ENCODE results near the gene VSTM2B.

The VSTM2B gene

DNA sequence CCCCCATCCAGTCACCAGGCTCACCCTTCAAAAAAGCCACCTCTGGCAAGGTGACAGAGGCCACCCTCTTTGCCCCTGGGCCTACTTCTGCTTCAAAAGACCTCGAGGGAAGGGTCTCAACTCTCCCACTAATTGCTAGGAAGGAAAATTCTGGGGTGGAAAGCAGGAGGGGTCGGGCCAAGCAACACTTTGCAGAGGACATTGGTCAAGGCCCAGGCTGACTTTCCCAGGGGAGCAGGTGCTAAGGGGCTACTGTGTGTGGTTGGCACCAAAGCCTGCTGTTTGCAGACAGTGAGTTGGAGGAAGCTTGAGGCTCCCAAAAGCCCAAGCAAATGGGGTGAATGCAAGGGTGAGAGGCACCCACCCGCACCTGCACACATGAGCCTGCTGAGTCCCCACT is 28.6 kb upstream of the VSTM2B start:
- no peak for DNase-seq

DNA sequence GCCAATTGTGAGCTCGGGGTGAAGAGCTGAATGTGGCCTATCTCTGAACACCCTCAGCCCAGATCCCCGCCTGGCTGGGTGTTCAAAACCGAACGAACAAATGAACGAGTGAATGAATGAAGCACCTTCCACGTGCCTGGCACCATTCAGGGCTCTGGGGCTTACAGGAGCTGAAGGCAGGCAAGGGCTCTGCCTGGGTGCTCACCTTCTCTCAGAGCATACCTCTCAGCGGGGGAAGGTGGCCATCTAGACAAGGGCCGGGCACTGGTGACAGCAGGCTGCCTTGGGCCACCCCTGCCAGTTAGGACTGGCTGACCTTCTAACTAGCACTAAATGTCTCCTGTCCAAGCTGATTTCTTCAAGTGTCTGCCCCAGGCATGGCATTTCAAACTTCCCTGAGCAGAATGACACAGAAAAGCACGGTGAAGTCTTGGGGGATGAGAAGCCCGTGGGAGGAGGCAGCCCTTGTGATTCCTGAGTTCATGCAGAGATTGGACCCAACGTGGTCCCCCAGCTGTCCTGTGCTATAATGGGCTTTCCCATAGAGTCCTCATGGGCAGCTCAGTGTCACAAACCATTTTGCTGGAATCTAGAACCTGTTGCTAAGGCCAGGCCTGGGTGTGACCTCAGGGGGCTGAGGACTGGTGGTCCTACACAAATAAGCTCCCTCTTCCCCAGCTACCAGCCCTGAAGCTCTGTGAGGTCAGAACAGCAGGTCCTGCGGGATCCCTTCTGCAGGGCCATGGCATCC is 27.9 kb upstream of the VSTM2B start:
- no peak for DNase-seq

DNA sequence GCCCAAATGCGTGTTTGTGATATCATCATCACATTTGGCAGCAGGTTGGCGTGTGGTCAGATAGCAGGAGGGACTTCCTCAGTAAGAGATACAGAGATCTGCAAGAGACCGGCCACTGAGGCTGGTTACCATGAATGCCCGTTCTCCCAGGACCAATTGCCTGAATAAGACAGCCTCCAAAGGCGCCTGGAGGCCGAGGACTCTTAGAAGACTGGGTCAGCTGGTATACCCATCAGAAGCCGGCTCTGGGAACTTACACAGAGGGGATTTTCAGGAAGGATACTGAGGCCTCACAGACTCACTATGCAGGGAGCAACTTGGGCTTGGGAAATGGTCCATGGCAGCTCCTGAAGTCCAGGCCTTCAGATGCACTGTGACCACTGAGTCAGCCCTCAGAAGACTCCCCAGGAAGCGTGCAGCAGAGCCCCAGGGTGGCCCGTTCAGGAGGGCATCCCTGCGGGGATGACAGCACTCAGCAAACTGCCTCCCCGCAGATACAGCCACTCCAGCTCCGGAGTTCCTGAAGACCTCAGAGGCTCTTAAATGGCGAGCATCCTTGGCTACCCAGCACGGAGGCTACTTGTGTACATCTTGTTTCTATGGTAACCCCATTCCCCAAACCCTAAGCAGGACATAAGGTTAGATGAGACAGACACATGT is 26.4 kb upstream of the VSTM2B start:
- DNase-seq: no peak

DNA sequence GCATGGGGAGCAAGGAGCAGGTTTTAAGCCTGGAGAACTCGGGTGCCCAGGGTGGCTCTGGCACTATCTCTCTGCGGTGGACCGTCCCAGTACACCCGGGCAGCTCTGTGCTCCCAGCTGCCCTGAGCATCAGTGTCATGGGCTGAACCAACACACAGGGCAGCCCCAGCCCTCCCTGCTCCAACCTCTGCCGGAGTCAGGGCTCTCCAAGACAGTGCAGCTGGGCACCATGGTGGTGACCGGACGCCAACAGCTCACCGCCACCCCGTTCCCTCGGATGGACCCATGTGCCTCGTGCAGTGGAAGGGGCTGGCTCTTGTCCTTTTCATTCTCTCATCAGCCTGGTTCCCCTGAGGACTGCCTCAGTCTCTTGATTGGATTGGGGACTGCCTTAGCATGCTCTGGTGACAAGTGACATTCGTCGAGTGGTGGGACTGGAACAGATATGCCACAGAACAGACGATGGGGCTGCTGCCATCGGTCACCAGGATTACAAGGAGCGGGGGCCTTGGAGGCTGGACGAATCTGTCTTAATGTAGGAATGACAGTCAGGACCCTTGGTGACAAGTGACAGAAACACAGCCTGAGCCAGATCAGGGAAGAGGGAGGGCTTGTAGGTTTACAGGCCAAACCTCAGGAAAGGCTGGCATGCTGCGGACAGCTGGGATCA is 25.7 kb upstream of the VSTM2B start:
- DNase-seq: no peak

DNA sequence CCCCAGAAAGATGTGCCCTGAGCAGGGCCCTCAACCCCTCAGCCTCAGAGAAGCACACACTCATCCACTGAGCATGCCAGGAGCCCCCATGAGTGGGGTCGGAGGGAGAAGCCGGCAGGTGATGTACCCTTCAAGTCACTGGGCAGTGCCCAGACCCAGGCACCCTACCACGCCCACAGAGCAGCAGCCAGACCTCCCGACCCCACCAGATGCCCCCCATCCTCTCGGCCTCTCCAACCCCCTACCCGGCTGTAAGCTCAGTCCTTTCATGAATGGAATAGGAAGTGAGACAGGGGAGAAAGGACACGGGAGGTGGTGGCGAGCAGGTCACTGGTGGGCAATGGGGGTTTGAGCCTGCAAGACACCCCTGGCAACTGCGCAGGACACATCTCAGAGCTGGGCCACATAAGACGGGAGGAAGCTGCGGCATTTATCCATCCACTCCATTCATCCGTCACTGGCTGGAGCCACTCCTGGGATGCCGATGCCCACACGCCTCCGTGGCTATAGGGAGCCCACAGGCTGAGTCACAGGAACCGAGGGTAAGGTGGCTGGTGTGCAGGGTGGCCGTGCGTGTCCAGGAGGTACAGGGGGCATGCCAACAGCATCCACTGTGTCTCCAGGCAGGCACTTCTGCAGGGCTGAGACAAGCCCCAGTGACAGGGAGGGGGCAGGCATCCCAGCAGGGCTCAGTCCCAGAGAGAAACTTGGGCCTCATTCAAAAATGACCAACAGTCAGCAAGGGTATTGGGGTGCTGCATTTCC is 23.8 kb upstream of the VSTM2B start:
- no peak for DNase-seq

DNA sequence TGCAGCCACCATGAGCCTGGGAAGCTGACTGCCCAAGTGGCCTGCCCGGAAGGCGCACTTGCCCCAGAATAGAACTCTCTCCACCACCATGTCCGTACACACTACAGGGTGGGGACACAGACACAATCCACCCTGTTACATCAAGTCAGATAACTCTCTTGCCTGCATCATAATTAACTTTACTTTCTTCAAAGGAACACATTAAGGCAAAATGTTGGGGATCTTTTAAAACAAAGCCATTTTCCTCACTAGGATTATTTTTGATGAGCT is 23.3 kb upstream of the VSTM2B start:
- DNase-seq: no peak

DNA sequence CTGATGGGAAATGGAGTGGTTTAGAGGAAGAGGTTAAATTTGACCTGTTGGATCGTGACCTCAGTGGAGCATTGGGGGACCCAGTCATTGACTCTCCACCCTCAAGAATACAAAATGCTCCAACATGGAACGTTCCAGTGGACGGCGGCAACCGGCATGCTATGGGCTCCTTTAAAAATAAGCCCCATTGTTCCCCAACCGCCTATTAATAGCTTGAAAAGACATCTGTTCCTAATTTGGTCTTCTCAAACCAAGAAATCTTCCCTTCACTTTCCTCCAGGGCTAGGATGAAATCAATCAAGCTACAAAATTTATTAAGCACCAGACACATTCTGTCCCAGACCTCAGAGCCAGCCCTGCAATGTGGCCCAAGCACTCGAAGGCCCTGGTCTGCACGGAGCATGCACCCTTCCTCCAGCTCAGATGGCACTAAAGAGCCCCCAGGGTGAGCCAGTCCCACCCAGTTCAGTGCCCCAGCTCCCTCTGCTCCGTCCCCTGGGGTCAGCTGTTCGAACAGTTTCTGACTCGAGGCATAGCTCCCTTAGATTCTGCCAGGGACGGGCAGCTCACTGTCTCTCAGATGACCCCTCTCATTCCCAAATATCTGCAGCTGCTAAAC is 22.5 kb upstream of the VSTM2B start:
- DNase-seq: peak in 2 of 14 donors; percentile 47 to 49

DNA sequence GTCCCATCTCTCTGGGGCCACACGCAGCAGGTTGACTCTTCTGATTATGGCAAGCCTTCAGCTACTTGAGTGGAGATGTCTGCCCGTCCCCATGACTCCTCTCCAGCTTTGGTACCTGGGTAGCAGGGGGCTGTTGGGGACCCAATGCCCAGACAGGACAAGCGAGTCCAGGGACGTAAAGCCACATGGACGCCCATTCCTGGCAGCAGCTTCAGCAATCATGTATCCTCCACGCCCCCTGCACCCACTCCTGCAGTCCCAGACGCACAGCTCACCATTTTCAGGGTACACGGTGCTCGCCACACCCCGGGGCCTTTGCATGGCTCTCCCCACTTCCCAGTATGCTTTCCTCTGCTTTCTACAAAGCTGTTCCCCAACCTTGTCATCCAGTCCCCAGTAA is 22.0 kb upstream of the VSTM2B start:
- DNase-seq: no peak

DNA sequence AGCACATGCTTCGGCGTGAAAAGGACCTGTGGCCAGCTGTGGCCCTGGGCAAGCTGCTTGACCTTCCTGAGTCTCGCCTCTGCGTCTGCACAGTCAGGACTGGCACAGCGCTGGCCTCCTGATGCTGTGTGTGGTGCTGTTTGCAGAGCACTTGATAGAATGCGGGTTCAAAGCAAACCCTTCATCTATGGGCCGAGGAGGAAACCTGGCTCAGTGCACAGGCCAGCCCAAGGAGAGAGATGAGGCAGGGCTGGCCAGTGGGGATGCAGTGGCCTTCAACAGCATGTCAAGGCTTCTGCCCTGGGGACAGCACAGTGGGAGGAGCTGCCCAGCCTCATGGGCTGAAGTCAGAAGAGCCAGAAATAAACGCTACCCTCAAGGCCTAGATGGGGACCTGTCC is 21.3 kb upstream of the VSTM2B start:
- DNase-seq: peak in 7 of 14 donors; percentile 30 to 70 (median 61)

DNA sequence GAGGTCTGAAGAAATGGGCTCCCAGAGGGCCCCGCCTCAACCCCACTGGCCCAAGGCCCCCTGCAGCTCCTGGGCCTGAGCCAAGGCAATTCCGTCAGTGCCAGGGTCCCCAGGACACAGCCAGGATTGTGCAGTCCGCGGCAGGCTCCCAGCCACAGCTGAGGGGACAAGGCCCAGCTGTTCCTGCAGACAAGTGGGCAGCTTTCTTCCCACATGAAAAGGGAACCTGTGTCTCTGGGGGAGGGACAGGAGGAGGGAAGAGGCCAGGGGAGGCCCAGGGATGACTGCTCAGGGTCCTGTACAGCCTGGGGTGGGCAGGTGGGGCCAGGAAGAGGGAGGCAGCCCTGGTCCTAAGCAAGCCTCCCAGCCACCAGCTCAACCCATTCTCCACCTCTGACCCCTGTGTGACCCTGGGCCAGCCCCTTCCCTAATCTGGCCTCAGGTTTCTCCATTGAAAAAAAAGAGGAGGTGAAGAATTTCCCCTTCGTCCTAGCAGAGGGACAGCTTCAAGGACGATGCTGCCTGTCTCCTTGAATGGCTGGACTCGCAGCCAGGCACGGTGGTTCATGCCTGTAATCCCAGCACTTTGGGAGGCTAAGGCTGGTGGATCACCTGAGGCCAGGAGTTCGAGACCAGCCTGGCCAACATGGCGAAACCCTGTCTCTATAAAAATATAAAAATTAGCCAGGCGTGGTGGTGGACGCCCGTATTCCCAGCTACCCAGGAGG is 20.5 kb upstream of the VSTM2B start:
- peak in 13 of 14 donors; percentile 27 to 93 (median 80) for DNase-seq

DNA sequence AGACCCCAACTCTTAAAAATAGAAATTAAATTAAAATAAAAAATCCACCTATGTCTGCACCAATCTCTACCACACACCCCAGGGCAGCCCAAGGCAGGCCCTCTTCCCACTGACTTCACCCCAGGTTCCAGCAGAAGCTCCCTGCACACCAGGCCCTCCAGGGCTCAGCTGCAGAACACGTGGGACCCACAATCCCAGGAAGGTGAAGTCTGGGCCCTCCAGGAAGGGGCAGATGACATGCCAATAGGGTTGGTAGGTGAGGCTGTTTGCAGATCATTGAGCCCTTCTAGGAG is 19.2 kb upstream of the VSTM2B start:
- DNase-seq: no peak

DNA sequence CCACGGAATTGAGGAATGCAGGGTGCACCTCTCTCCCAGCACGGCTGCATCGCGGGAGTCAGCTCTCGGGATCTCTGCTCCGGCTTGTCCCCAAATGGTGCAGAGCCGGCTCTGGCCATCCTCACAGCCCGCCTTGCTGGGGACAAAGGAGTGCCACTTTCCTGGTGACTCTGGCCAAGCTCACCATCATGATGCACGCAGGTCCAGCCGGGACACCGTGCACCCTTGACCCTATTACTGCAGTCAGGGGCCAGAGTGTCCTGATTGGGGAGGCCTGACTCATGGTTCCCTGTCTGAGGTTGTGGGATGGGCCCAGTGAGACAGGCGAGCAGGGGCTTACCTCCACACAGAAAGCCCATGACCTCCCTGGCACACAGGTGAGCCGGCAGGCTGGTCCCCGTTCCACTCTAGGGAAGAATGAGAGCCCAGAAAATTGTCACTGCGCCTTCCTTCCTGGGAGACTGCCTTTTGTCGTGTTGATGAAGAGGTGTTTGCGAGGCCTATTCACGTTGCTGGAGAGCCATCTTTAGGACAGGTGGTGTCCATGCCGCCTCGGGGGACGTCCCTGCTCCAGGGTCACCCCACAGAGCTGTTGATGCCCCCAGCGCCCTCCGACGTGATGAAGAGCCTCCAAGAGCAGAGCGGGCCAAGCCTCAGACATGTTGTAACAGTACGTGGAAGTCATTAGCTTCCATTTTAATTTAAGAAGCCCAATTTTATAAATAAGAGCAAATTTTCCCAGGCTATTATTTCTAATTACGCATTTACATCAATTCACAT is 18.5 kb upstream of the VSTM2B start:
- no peak for DNase-seq

DNA sequence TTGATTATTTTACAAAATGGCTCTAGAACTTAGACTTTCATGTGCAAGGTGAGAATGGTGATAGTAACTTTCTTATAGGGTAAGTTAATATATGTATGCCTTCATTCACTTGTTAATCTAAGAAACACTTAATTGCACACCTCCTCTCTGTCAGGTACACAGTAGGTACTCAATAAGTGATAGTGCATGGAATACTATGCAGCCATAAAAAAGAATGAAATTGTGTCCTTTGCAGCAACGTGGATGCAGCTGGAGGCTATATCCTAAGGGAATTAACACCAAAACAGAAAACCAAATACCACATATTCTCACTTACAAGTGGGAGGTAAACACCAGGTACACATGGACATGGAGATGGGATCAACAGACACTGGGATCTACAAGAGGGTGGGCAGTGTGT is 17.6 kb upstream of the VSTM2B start:
- DNase-seq: no peak

DNA sequence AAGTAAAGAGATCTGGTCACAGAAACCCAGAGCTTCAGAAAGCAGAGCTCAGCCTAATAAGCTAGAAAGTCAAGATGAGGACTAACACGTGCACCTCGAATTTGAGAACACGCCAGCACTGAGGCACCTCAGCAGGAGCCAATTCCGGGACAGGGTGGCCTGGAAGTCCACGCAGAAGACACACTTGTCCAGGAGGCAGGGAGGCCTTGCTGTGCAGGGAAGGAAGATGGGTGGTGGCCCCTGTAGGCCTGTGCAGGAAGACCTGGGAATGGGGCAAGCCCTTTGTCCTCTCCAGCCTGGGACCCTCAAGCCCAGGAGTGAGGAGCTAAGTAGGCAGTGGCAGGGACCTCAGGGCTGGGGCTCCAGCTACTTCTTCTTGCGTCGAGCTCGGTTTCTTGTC is 16.3 kb upstream of the VSTM2B start:
- no peak for DNase-seq

DNA sequence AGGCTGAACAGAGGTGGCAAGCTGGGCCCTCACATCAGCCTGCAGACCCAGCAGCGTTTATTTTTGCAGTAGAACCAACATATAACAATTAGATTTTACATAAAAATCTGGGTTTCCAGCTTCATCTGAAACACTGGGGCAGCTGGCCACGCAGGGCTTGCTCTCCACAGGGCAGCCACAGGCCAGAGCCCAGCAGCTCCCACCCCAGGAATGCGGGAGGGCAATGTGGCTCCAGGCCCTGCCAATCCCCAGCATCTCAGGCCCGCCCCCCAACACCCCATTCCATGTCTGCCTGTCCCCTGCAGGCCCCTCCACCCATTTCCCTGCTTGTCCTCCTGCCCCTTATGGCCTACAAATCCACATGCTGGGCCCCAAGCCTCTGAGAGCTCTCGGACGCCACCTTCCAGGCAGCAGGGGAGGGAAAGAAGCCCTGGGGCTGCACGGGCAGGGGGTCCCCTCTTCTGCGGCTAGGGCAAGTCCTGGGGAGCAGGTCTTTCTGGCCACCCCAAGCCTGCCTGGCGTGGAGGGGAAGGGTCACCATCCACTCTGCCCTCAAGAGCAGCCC is 15.0 kb upstream of the VSTM2B start:
- no peak for DNase-seq

DNA sequence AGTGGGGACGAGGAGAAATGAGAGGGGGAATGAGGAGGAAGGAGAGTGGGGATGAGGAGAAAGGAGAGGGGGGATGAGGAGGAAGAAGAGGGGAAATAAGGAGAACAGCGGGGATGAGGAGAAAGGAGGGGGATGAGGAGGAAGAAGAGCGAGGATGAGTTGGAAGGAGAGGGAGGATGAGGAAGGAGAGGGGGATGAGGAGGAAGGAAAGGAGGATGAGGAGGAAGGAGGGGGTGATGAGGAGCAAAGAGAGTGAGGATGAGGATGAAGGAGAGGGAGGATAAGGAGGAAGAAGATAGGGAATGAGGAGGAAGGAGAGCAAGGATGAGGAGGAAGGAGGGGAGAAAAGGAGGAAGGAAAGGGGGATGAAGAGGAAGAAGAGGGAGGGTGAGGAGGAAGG is 14.0 kb upstream of the VSTM2B start:
- DNase-seq: no peak

DNA sequence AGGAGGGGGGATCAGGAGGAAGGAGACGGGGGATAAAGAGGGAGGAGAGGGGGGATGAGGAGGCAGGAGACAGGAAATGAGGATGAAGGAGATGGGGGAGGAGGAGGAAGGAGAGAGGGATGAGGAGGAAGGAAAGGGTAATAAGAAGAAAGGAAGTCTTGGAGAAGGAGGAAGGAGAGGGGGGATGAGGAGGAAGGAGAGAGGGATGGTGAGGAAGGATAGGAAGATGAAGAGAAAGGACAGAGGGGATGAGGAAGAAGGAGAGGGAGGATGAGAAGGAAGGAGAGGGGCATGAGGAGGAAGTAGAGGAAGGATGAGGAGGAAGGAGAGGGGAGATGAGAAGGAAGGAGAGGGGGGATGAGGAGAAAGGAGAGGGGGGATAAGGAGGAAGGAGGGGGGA is 13.0 kb upstream of the VSTM2B start:
- DNase-seq: no peak

DNA sequence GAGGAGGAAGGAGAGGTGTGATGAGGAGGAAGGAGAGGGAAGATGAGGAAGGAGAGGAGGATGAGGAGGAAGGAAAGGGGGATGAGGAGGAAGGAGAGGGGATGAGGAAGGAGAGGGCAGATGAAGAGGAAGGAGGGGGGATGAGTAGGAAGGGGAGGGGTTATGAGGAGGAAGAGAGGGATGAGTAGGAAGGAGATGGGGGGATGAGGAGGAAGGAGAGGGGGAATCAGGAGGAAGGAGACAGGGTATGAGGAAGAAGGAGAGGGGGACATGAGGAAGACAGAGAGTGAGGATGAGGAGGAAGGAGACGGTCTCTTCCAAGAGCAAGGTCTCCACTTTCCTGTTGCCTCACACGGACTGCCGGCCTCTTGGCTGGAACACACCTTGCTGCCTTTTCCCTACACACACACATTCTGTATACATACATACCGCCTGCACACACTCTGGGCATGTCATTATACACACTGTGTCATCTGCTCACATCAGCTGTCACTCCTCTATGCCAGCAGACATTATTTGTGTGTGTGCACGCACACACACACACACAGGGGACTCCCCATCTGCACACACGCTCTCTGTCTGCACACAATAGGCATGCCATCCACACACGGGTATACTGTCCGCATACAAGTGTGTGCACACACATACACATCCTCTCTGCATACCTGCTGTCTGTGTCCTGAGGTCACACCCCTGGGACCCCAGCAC is 11.1 kb upstream of the VSTM2B start:
- no peak for DNase-seq

DNA sequence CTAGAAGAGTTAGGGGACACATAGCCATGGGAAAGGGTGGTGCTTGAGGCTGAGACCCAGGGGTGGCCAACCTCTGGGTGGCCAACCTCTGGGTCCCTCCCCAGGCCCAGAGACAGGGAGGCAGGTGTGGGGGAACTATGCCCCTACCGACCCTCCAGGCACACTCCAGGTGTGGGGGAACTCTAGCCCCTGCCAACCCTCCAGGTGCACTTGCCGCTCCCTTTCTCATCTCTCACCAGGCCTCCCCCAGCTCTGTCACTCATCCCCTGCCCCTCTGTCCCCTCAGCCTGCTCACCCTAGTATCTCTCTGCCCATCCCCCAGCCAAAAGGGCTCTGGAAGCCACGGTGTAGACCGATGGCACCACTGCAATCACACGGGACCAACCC is 10.6 kb upstream of the VSTM2B start:
- no peak for DNase-seq

DNA sequence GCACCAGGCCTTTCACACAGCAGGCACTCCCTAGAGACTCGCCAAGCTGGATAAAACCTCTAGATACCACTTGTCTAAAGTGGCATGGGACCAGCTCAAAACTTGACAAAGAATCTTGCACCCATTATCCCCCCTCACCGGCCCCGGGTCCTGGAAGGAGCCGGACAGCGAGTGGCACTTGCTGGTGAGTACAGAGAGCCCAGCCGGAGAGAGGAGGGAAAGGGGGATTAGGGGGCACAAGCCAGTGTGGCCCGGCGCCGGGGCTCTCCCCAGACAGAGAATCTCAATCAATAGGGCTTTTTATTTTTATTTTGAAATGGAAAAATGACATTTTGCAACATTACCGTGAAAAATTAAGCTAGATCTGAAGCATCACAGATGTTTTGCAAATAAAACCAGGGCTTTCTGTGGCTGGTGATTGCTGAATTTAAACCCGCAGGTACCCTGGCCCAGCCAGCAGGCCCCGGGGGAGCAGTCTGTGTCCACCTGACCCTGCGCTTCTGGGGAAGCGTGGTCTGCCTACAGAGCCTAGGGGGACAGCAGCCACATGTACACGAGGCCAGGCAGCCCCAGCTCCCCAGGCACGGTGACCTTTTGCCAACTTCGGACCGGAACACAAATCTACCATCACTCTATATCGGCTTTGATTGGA is 10.0 kb upstream of the VSTM2B start:
- no peak for DNase-seq
